ENCODE data around the gene SFN. TPM values are rescaled to one million over a fixed set of nuclear protein-coding genes. Genes with fewer than 3 reads are reported as not detected.
A peak's percentile ranks its signal among the peaks of the same experiment; 100 is the strongest.
"Not testable (repeated sequence)": the region's sequence is repeated elsewhere in the genome, so short reads cannot be mapped to it uniquely, and the experiment has no call there.

SFN gene
- total RNA-seq, 1 donor from 2014 or later: 47.5 TPM

- Histone ChIP-seq H3K27me3 (ENCODE audit: low read depth) (no peaks in the 10 kb centered on the region), H3K4me1 (peaks cover 3% of the 10 kb centered on the region), H3K9me3 (no peaks in the 10 kb centered on the region), H3K4me3 (no peak overlapping the region), H3K27ac (no peak overlapping the region), H3K36me3 (peaks cover 79% of the 10 kb centered on the region)
- DNase-seq (no peak), ATAC-seq (peak in 1 of 2 donors; percentile 8)
- no peak for TF ChIP-seq CTCF (IDR thresholded peaks at IDR 0.05)
- intact Hi-C loops (cut with DNase I): no loop called here
Measured at GRCh38 chr1:26879793-26880192, 16.8 kb downstream of the SFN start.

- ATAC-seq; intact Hi-C loops (cut with DNase I): not testable (repeated sequence)
Measured at GRCh38 chr1:26881611-26882010, 18.7 kb downstream of the SFN start.

GRCh38 chr1:26882696-26883463, 19.9 kb downstream of the SFN start:
- no peak for ATAC-seq
- Histone ChIP-seq H3K27me3 (ENCODE audit: low read depth) (no peaks in the 10 kb centered on the region), H3K4me1 (peaks cover under 1% of the 10 kb centered on the region), H3K9me3 (no peaks in the 10 kb centered on the region), H3K36me3 (peaks cover 98% of the 10 kb centered on the region), H3K4me3 (no peak overlapping the region), H3K27ac (no peak overlapping the region)
- DNase-seq: no peak
- intact Hi-C loops (cut with DNase I): no loop called here
- TF ChIP-seq CTCF (IDR thresholded peaks at IDR 0.05): no peak

More at GRCh38 chr1:26881611-26882010, 18.7 kb downstream of the SFN start:
- not testable (repeated sequence) for H3K4me1 ChIP-seq; H3K9me3 ChIP-seq; H3K27ac ChIP-seq; H3K4me3 ChIP-seq; DNase-seq; H3K27me3 ChIP-seq (ENCODE audit: low read depth)
- H3K36me3 ChIP-seq: peaks cover 96% of the 10 kb centered on the region

GRCh38 chr1:26887125-26887524, 24.2 kb downstream of the SFN start:
- peaks cover 73% of the 10 kb centered on the region for H3K36me3 ChIP-seq
- peaks cover 21% of the 10 kb centered on the region for H3K4me1 ChIP-seq
- no peaks in the 10 kb centered on the region for H3K9me3 ChIP-seq
- ATAC-seq (no peak), DNase-seq (no peak)
- peak; percentile 30 for TF ChIP-seq CTCF (IDR thresholded peaks at IDR 0.05)
- H3K27ac ChIP-seq: no peak overlapping the region
- intact Hi-C loops (cut with DNase I): no loop called here
- no peaks in the 10 kb centered on the region for H3K27me3 ChIP-seq (ENCODE audit: low read depth)
- H3K4me3 ChIP-seq: no peak overlapping the region

- no peak for DNase-seq
- H3K4me1 ChIP-seq: peaks cover 21% of the 10 kb centered on the region
Measured at GRCh38 chr1:26888231-26888630, 25.3 kb downstream of the SFN start.

More at GRCh38 chr1:26888231-26888630, 25.3 kb downstream of the SFN start:
- no peak overlapping the region for H3K27ac ChIP-seq
- H3K9me3 ChIP-seq: no peaks in the 10 kb centered on the region
- no peak overlapping the region for H3K4me3 ChIP-seq
- ATAC-seq: no peak
- TF ChIP-seq CTCF (IDR thresholded peaks at IDR 0.05): no peak
- peaks cover 73% of the 10 kb centered on the region for H3K36me3 ChIP-seq
- intact Hi-C loops (cut with DNase I): no loop called here
- H3K27me3 ChIP-seq (ENCODE audit: low read depth): no peaks in the 10 kb centered on the region
